Right cardiac atrium (tissue), 5 donors: ENCODE results near the gene FLG. TPM values are rescaled to one million over a fixed set of nuclear protein-coding genes. Genes with fewer than 3 reads are reported as not detected.
"Not testable (repeated sequence)": the region's sequence is repeated elsewhere in the genome, so short reads cannot be mapped to it uniquely, and the experiment has no call there.

ENCODE experiments used
- ATAC-seq, 2 donors: fragments of 200-7000 bp; cut with Tn5 transposase; one replicate each; pipeline versions ENCODE4 v1.8.0 to v1.9.1; 2020; ENCODE audit warnings: moderate library complexity in 2 of 2, mild to moderate bottlenecking in 1 of 2
- DNase-seq, 3 donors: peaks; one replicate each; pipeline ENCODE4 v3.0.0-alpha.2; 2020
- H3K27ac ChIP-seq: one replicate; pipeline ENCODE4 v1.5.1; 2013; ENCODE audit warnings: mild to moderate bottlenecking, low read length, control low read depth, moderate library complexity
- H3K27me3 ChIP-seq: one replicate; pipeline ENCODE4 v1.6.1; 2013; ENCODE audit not compliant: control insufficient read depth, insufficient read depth
- H3K4me1 ChIP-seq: one replicate; pipeline ENCODE4 v1.6.1; 2013; ENCODE audit warnings: low read length; ENCODE audit not compliant: control insufficient read depth, insufficient read depth
- H3K4me3 ChIP-seq: one replicate; pipeline ENCODE4 v1.5.1; 2013; ENCODE audit warnings: low read length, control low read depth
- H3K9me3 ChIP-seq: one replicate; pipeline ENCODE4 v1.6.1; 2013; ENCODE audit warnings: low read length; ENCODE audit not compliant: control insufficient read depth
- WGBS: extraction: QIAGEN DNeasy Blood & Tissue Kit; methylation state at CpG from one replicate; pipeline ENCODE4 v1.1.7; 2013; 5-methylcytosine and 5-hydroxymethylcytosine counted together
- intact Hi-C, 4 donors: fragments of 100-400 bp; cut with DNase I; formaldehyde crosslinking; loops; one replicate each; pipeline versions ENCODE4 v1.11.0 to v1.14.0; 2022 to 2023
- polyA plus RNA-seq: library from polyadenylated mRNA; stranded (reverse); fragments of 200-250 nt; gene quantifications from one replicate; pipeline ENCODE4 v1.2.3, GENCODE V29; 2013
- total RNA-seq, 4 donors: library from RNA; stranded (reverse); fragmentation: NEBNext Ultra II Directional; extraction: Animal tissue kit (Norgen Biotek cat#: 25700); gene quantifications; one replicate each; pipeline ENCODE4 v1.2.1, GENCODE V29; 2021
- donor health status: healthy with polysubstance abuse.
- donor health status: DM: no; HTN: yes; CAD: no.
- donor health status: DM: no; HTN: no; CAD: no.
- donor health status: DM: no; HTN: yes; CAD: no; lungs with severe emphysema.
- donor health status: DM: yes; HTN: yes; CAD: no.

The FLG gene
- total and polyA plus RNA-seq, 5 donors, result 0.05 TPM; not detected in 4

DNA sequence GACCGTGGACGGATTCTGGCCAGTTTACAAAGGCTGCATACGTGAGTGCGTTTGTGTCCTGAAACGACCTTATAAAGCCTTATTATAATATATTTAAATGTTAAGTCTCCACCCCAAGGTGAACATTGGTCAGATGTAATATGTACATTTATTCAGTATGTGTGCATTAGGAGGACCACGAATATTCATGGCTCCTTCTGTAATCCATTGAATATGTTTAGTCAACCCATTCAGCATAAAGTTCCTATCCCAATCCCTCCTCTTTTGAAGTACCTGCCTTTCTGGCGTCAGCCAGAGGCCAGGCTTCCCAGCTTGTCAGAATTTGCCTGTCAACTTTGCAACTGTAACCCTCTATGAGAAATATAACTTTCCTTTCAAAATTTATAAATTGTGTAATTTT is 10.4 kb upstream of the FLG start:
- H3K27me3 ChIP-seq, result no peaks in the 10 kb centered on the region
- DNase-seq (peak in 1 of 3 donors; percentile 0), ATAC-seq (no peak)
- WGBS, result 54% methylated on average over 7 of the region's 7 CpGs
- intact Hi-C loops, result no loop called here
- no peak overlapping the region for H3K4me3 ChIP-seq
- H3K27ac ChIP-seq, result no peak overlapping the region
- no peaks in the 10 kb centered on the region for H3K9me3 ChIP-seq
- H3K4me1 ChIP-seq, result no peaks in the 10 kb centered on the region

DNA sequence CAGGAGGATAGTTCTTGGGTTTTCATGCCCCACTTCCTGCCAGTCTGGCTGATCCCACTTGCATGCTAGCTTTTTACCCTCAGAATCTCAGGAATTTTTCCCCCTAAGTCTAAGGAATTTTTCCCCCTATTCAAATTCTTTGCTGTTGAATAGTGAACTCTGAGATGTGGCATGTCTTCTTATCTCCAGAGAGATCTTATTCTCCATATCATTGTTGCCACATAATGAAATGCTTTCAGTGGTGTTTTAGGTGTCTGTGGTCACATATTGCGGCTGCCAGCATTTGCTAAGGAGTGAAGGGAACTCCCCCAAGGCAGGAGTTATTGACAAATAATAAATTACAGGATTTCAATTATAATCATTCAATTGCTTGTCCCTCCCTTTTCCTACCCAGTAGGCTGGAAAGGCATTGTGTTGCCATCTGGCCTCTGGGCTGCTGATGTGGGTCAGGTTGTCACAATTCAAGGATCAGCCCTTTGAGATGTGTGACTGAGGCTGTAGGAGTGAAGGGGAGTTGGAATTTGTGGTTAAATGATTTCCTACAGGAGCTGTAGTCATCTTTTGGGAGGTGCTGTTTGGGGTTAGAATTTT is 3.9 kb upstream of the FLG start:
- ATAC-seq, result no peak
- 83% methylated on average over 1 of the region's 1 CpG for WGBS

DNA sequence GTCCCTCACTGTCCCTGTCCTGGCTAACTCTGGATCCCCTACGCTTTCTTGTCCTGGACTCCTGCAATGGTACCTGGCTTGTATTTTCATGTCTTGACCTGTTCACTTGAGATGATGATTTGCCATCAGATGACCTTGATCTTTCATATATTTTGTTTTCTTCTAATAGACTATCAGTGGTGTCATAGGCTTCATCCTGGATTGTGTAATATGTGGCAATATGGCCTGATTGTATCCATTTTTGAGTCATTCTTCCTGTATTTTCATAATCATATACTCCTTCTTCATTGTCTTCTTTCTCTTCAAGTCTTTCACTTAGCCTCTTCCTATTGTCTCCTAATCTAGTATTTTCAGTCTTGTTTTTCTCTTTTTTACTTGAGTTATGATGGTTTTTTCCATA is 11.1 kb downstream of the FLG start:
- ATAC-seq, result no peak
- WGBS, result 87% methylated on average over 1 of the region's 1 CpG
- no peak overlapping the region for H3K4me3 ChIP-seq
- H3K27me3 ChIP-seq, result no peaks in the 10 kb centered on the region
- DNase-seq, result no peak
- intact Hi-C loops, result no loop called here
- H3K9me3 ChIP-seq, result no peaks in the 10 kb centered on the region
- no peaks in the 10 kb centered on the region for H3K4me1 ChIP-seq
- no peak overlapping the region for H3K27ac ChIP-seq

More for the DNA sequence above, 3.9 kb upstream of the FLG start:
- Histone ChIP-seq H3K4me1 (no peaks in the 10 kb centered on the region), H3K9me3 (no peaks in the 10 kb centered on the region), H3K4me3 (no peak overlapping the region), H3K27me3 (no peaks in the 10 kb centered on the region), H3K27ac (no peak overlapping the region)
- DNase-seq, result no peak
- intact Hi-C loops, result no loop called here

DNA sequence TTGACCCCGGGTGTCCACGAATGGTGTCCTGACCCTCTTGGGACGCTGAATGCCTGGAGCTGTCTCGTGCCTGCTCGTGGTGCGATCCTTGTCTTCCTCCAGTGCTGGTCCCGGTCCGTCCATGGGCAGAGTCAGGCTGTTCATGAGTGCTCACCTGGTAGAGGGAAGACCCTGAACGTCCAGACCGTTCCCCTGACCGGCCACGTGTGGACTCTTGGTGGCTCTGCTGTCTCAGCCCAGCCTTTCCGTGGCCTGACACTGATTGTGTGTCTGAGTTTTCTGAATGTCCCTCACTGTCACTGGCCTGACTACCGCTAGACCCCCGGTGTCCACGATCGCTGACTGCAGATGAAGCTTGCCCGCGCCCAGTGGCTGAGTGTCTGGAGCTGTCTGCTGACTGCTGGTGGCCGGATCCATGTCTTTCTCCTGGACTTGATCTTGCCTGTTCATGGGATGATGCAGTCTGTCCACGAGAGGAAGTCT is 11.7 kb downstream of the FLG start:
- no peak for ATAC-seq
- peak in 2 of 3 donors; percentile 18 to 25 for DNase-seq
- Histone ChIP-seq H3K4me3 (no peak overlapping the region), H3K27ac (no peak overlapping the region), H3K27me3 (no peaks in the 10 kb centered on the region), H3K4me1 (no peaks in the 10 kb centered on the region), H3K9me3 (no peaks in the 10 kb centered on the region)
- WGBS, result 91% methylated on average over 21 of the region's 21 CpGs
- intact Hi-C loops, result no loop called here

DNA sequence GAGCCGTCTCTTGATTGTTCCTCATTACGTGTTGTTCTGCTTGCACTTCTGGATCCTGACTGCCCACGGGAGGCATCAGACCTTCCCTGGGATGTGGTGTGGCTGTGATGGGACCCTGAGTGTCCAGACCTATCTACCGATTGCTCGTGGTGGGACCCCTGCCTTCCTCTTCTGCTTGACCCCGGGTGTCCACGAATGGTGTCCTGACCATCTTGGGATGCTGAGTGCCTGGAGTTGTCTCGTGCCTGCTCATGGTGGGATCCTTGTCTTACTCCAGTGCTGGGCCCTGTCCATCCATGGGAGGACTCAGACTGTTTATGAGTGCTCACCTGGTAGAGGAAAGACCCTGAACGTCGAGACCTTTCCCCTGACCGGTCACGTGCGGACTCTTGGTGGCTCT is 12.9 kb downstream of the FLG start:
- peak in 1 of 3 donors; percentile 18 for DNase-seq
- H3K4me3 ChIP-seq, H3K4me1 ChIP-seq, ATAC-seq, H3K9me3 ChIP-seq, intact Hi-C loops, H3K27me3 ChIP-seq, H3K27ac ChIP-seq: not testable (repeated sequence)
- 89% methylated on average over 13 of the region's 13 CpGs for WGBS

DNA sequence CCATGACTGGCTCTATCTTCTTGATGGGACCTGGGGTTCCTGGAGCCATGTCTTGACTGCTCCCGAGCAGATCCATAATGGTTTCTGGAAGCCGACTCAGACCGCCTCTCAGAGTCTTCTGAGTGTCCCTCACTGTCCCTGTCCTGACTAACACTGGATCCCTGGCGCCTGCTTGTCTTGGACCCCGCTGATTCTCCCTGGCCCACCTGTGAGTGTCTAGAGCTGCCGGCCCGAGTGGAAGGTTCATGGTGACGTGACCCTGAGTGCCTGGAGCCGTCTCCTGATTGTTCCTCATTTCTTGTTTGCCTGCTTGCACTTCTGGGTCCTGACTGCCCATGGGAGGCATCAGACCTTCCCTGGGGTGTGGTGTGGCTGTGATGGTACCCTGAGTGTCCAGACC is 15.1 kb downstream of the FLG start:
- Histone ChIP-seq H3K27ac (no peak overlapping the region), H3K4me1 (no peaks in the 10 kb centered on the region), H3K27me3 (no peaks in the 10 kb centered on the region), H3K4me3 (no peak overlapping the region), H3K9me3 (no peaks in the 10 kb centered on the region)
- 93% methylated on average over 9 of the region's 9 CpGs for WGBS
- ATAC-seq (no peak), DNase-seq (peak in 2 of 3 donors; percentile 16 to 21)
- intact Hi-C loops, result no loop called here

DNA sequence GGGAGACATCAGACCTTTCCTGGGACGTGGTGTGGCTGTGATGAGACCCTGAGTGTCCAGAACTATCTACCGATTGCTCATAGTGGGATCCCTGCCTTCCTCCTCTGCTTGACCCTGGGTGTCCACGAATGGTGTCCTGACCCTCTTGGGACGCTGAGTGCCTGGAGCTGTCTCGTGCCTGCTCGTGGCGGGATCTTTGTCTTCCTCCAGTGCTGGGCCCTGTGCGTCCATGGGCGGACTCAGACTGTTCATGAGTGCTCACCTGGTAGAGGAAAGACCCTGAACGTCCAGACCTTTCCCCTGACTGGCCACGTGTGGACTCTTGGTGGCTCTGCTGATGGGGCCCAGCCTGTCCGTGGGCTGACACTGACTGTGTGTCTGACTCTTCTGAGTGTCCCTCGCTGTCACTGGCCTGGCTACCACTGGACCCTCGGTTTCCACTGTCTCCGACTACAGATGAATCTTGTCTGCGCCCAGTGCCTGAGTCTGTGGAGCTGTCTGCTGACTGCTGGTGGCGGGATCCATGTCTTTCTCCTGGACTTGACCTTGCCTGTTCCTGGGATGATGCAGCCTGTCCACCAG is 15.6 kb downstream of the FLG start:
- H3K4me3 ChIP-seq, intact Hi-C loops, H3K9me3 ChIP-seq, ATAC-seq, H3K27me3 ChIP-seq, H3K4me1 ChIP-seq, H3K27ac ChIP-seq: not testable (repeated sequence)
- peak in 1 of 3 donors; percentile 25 for DNase-seq
- WGBS, result 78% methylated on average over 17 of the region's 17 CpGs

DNA sequence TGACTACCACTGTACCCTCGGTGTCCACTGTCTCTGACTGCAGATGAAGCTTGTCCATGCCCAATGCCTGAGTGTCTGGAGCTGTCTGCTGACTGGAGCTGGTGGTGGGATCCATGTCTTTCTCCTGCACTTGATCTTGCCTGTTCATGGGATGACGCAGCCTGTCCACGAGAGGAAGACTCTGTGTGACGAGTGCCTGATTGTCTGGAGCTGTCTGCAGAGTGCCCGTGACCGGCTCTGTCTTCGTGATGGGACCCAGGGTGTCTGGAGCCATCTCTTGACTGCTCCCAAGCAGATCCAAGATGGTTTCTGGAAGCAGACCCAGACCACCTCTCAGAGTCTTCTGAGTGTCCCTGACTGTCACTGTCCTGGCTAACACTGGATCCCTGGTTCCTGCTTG is 16.3 kb downstream of the FLG start:
- H3K27ac ChIP-seq, H3K27me3 ChIP-seq, H3K9me3 ChIP-seq, intact Hi-C loops, H3K4me1 ChIP-seq, H3K4me3 ChIP-seq, ATAC-seq: not testable (repeated sequence)
- WGBS, result 83% methylated on average over 7 of the region's 7 CpGs
- DNase-seq, result peak in 1 of 3 donors; percentile 3

DNA sequence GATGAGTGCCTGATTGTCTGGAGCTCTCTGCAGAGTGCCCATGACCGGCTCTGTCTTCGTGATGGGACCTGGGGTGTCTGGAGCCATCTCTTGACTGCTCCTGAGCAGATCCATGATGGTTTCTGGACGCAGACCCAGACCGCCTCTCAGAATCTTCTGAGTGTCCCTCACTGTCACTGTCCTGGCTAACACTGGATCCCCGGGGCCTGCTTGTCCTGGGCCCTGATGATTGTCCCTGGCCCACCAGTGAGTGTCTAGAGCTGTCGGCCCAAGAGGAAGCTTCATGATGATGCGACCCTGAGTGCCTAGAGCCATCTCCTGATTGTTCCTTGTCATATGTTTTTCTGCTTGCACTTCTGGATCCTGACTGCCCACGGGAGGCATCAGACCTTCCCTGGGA is 17.1 kb downstream of the FLG start:
- ATAC-seq, H3K27ac ChIP-seq, H3K4me1 ChIP-seq, H3K9me3 ChIP-seq, H3K4me3 ChIP-seq, intact Hi-C loops, H3K27me3 ChIP-seq: not testable (repeated sequence)
- peak in 2 of 3 donors; percentile 11 to 22 for DNase-seq
- 90% methylated on average over 8 of the region's 8 CpGs for WGBS

DNA sequence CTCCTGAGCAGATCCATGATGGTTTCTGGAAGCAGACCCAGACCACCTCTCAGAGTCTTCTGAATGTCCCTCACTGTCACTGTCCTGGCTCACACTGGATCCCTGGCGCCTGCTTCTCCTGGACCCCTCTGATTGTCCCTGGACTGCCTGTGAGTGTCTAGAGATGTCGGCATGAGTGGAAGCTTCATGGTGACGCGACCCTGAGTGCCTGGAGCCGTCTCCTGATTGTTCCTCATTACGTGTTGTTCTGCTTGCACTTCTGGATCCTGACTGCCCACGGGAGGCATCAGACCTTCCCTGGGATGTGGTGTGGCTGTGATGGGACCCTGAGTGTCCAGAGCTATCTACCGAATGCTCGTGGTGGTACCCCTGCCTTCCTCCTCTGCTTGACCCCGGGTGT is 18.9 kb downstream of the FLG start:
- intact Hi-C loops, ATAC-seq, H3K9me3 ChIP-seq, H3K4me1 ChIP-seq, H3K27me3 ChIP-seq, H3K27ac ChIP-seq, H3K4me3 ChIP-seq: not testable (repeated sequence)
- 90% methylated on average over 9 of the region's 10 CpGs for WGBS
- peak in 1 of 3 donors; percentile 6 for DNase-seq

DNA sequence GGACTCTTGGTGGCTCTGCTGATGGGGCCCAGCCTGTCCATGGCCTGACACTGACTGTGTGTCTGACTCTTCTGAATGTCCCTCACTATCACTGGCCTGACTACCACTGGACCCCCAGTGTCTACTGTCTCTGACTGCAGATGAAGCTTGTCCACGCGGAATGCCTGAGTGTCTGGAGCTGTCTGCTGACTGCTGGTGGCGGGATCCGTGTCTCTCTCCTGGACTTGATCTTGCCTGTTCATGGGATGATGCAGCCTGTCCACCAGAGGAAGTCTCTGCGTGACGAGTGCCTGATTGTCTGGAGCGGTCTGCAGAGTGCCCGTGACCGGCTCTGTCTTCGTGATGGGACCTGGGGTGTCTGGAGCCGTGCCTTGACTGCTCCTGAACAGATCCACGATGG is 20.3 kb downstream of the FLG start:
- H3K4me3 ChIP-seq, H3K27ac ChIP-seq, H3K4me1 ChIP-seq, intact Hi-C loops, H3K9me3 ChIP-seq, H3K27me3 ChIP-seq, ATAC-seq: not testable (repeated sequence)
- peak in 2 of 3 donors; percentile 6 to 17 for DNase-seq
- WGBS, result 95% methylated on average over 12 of the region's 12 CpGs
